ENCODE data around the gene WIPF2. TPM values are rescaled to one million over a fixed set of nuclear protein-coding genes. Genes with fewer than 3 reads are reported as not detected.

The WIPF2 gene
- total RNA-seq, 1 experiment from 2014 or later, result 12.7 TPM

- no peak for DNase-seq (ENCODE audit: extremely low read depth, low read depth)
Observed at GRCh38 chr17:40323391-40324381, 104.6 kb downstream of the WIPF2 start.

- DNase-seq (ENCODE audit: extremely low read depth, low read depth), result no peak
Observed at GRCh38 chr17:40325156-40326013, 106.3 kb downstream of the WIPF2 start.

- DNase-seq (ENCODE audit: extremely low read depth, low read depth), result no peak
Observed at GRCh38 chr17:40326014-40326831, 107.1 kb downstream of the WIPF2 start.

GRCh38 chr17:40326832-40327199 is 107.7 kb downstream of the WIPF2 start:
- no peak for DNase-seq (ENCODE audit: extremely low read depth, low read depth)

GRCh38 chr17:40327244-40327729 is 108.2 kb downstream of the WIPF2 start:
- DNase-seq (ENCODE audit: extremely low read depth, low read depth), result no peak

GRCh38 chr17:40327735-40328385 is 108.8 kb downstream of the WIPF2 start:
- no peak for DNase-seq (ENCODE audit: extremely low read depth, low read depth)

- no peak for DNase-seq (ENCODE audit: extremely low read depth, low read depth)
Observed at GRCh38 chr17:40328386-40328766, 109.3 kb downstream of the WIPF2 start.

GRCh38 chr17:40329839-40330794 is 111.0 kb downstream of the WIPF2 start:
- no peak for DNase-seq (ENCODE audit: extremely low read depth, low read depth)

GRCh38 chr17:40330850-40331470 is 111.9 kb downstream of the WIPF2 start:
- no peak for DNase-seq (ENCODE audit: extremely low read depth, low read depth)

- no peak for DNase-seq (ENCODE audit: extremely low read depth, low read depth)
Observed at GRCh38 chr17:40331743-40332641, 112.9 kb downstream of the WIPF2 start.

Small RNA genes within 50 kb of the gene (small RNA-seq; reads per million reads assigned to genes)
- 0 reads per million in 2 experiments for gene MIR6867

Other genes starting within 250 kb of the WIPF2 start
- gene PSMD3, start 238.5 kb upstream of the WIPF2 start, total RNA-seq (2014; rRNA removed; shearing (Covaris generic)), result 139 and 148 TPM in 2 replicates
- 0.14 TPM in 1 of 2 replicates, not detected in the other for gene CSF3, start 203.9 kb upstream of the WIPF2 start, total RNA-seq (2014; rRNA removed; shearing (Covaris generic))
- gene MED24, start 164.9 kb upstream of the WIPF2 start, total RNA-seq (2014; rRNA removed; shearing (Covaris generic)), result 36.1 and 39.8 TPM in 2 replicates
- gene THRA, start 156.3 kb upstream of the WIPF2 start, total RNA-seq (2014; rRNA removed; shearing (Covaris generic)), result 6.2 and 6.9 TPM in 2 replicates
- 4.2 and 4.7 TPM in 2 replicates for gene NR1D1, start 118.7 kb upstream of the WIPF2 start, total RNA-seq (2014; rRNA removed; shearing (Covaris generic))
- gene MSL1, start 97.3 kb upstream of the WIPF2 start, total RNA-seq (2014; rRNA removed; shearing (Covaris generic)), result 68.0 and 74.2 TPM in 2 replicates
- 56.8 and 59.6 TPM in 2 replicates for gene CASC3, start 78.8 kb upstream of the WIPF2 start, total RNA-seq (2014; rRNA removed; shearing (Covaris generic))
- 2.8 and 2.9 TPM in 2 replicates for gene RAPGEFL1, start 41.8 kb upstream of the WIPF2 start, total RNA-seq (2014; rRNA removed; shearing (Covaris generic))
- 17.3 and 17.6 TPM in 2 replicates for gene CDC6, start 68.6 kb downstream of the WIPF2 start, total RNA-seq (2014; rRNA removed; shearing (Covaris generic))
- 10.6 and 12.1 TPM in 2 replicates for gene RARA, start 89.9 kb downstream of the WIPF2 start, total RNA-seq (2014; rRNA removed; shearing (Covaris generic))
- gene GJD3, start 145.4 kb downstream of the WIPF2 start, total RNA-seq (2014; rRNA removed; shearing (Covaris generic)), result not detected in 2 replicates
- 272 and 315 TPM in 2 replicates for gene TOP2A, start 198.6 kb downstream of the WIPF2 start, total RNA-seq (2014; rRNA removed; shearing (Covaris generic))
- gene IGFBP4, start 224.1 kb downstream of the WIPF2 start, total RNA-seq (2014; rRNA removed; shearing (Covaris generic)), result 7.2 and 10.8 TPM in 2 replicates